A673 (cell line): ENCODE measurements around the gene VWF. TPM values are rescaled to one million over a fixed set of nuclear protein-coding genes. Genes with fewer than 3 reads are reported as not detected.

Experiments used
- BruUV-seq: library from RNA; stranded (reverse); fragments of 400-500 nt; replicated peaks from 2 replicates; lab custom pipeline; 2021; lab: Mats Ljungman, UMichigan
- CTCF ChIA-PET: fragments of 300-600 bp; sonication (Branson Sonifier 250); formaldehyde crosslinking; loops from one replicate; lab custom pipeline; 2022; ENCODE audit warnings: antibody characterized with exemption; lab: Charles Lee
- POLR2A ChIA-PET: fragments of 300-600 bp; sonication (Branson Sonifier 250); formaldehyde crosslinking; loops from one replicate; lab custom pipeline; 2022; ENCODE audit warnings: antibody characterized with exemption; ENCODE audit not compliant: low non-redundant PET; lab: Charles Lee
- DNase-seq: peaks from one replicate; pipeline ENCODE4 v3.0.0-alpha.2; 2015; ENCODE audit warnings: low spot score
- H3K27ac ChIP-seq: fragments of 200-600 bp; sonication (generic); 2 replicates; pipeline ENCODE4 v1.5.1; 2016; ENCODE audit warnings: mixed run types, low read depth, mild to moderate bottlenecking, mixed read lengths, antibody characterized with exemption, low read length; ENCODE audit not compliant: poor library complexity, severe bottlenecking
- H3K27me3 ChIP-seq: fragments of 200-600 bp; sonication (generic); replicated peaks from 2 replicates; pipeline ENCODE4 v1.6.1; 2017; ENCODE audit warnings: mixed run types, low read depth, mild to moderate bottlenecking, mixed read lengths, antibody characterized with exemption, low read length; ENCODE audit not compliant: insufficient read depth, poor library complexity
- H3K36me3 ChIP-seq: fragments of 200-600 bp; sonication (generic); 2 replicates; pipeline ENCODE4 v1.6.1; 2016; ENCODE audit warnings: mixed run types, mild to moderate bottlenecking, mixed read lengths, antibody characterized with exemption, low read length; ENCODE audit not compliant: insufficient read depth, poor library complexity, severe bottlenecking
- H3K4me1 ChIP-seq: fragments of 200-600 bp; sonication (generic); 2 replicates; pipeline ENCODE4 v1.6.1; 2017; ENCODE audit warnings: mixed run types, mild to moderate bottlenecking, mixed read lengths, antibody characterized with exemption, low read length; ENCODE audit not compliant: insufficient read depth, poor library complexity, severe bottlenecking
- H3K4me3 ChIP-seq: fragments of 200-600 bp; sonication (generic); 2 replicates; pipeline ENCODE4 v1.5.1; 2016; ENCODE audit warnings: low read depth, mixed run types, mild to moderate bottlenecking, mixed read lengths, low read length; ENCODE audit not compliant: poor library complexity, severe bottlenecking
- H3K9me3 ChIP-seq: fragments of 200-600 bp; sonication (generic); 2 replicates; pipeline ENCODE4 v1.6.1; 2016; ENCODE audit warnings: mixed run types, low read depth, mild to moderate bottlenecking, mixed read lengths, antibody characterized with exemption, low read length; ENCODE audit not compliant: poor library complexity, severe bottlenecking
- EZH2 ChIP-seq: fragments of 200-600 bp; sonication (generic); IDR thresholded peaks from 2 replicates; pipeline ENCODE4 v1.6.1; 2017; ENCODE audit warnings: borderline replicate concordance, low read depth, mild to moderate bottlenecking, mixed read lengths, antibody characterized with exemption, low read length; ENCODE audit not compliant: poor library complexity, severe bottlenecking
- intact Hi-C: fragments of 100-400 bp; cut with micrococcal nuclease; formaldehyde crosslinking; loops from one replicate; pipeline ENCODE4 v1.10.0; 2022; ENCODE audit not compliant: unreplicated experiment
- total RNA-seq: library from RNA; stranded (reverse); gene quantifications from 2 replicates; pipeline ENCODE4 v1.2.3, GENCODE V29; 2021
- TF ChIP-seq, protein P1 (sequence below): fragments of 300-800, 200-600 bp; sonication (generic); conservative IDR thresholded peaks from 2 replicates; pipeline ENCODE4 v1.5.1; 2017; ENCODE audit warnings: low read depth, mild to moderate bottlenecking, antibody characterized with exemption, low read length, moderate library complexity, mixed read lengths

VWF gene
- total RNA-seq, 1 experiment from 2014 or later: not detected

DNA sequence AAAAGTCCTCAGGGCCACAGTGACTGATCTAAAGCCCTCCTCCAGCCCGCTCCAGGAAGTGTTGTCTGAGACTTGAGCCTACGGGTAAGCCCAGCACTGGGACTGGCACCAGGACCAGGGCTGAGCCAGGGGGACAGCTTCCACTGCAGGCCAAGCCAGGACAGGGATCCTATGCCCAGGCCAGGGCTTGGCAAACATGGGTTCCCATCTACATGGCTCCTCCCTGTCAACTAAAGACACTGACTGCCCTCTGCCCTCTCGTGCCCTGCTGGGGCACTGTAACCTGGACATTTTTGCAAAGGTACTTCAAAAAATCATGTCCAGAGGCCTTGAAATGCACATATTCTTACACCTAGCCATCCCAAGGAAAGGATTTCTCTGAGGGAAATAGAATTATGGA is 88.0 kb downstream of the VWF start:
- DNase-seq: no peak
- intact Hi-C loops: loop anchor here (10.0 kb wide), 1 partner anchor 122 kb away; no protein-coding TSS in a partner anchor
- Histone ChIP-seq H3K4me3 (no peak overlapping the region), H3K9me3 (no peaks in the 10 kb centered on the region), H3K27me3 (no peaks in the 10 kb centered on the region), H3K4me1 (no peaks in the 10 kb centered on the region), H3K36me3 (no peaks in the 10 kb centered on the region), H3K27ac (no peak overlapping the region)
- no TSS peak for BruUV-seq
- CTCF ChIA-PET: interaction anchor here (3.5 kb wide), 1 partner anchor 47 kb away, joined by 34 read pairs; no protein-coding TSS in a partner anchor
- TF ChIP-seq, protein P1, sequence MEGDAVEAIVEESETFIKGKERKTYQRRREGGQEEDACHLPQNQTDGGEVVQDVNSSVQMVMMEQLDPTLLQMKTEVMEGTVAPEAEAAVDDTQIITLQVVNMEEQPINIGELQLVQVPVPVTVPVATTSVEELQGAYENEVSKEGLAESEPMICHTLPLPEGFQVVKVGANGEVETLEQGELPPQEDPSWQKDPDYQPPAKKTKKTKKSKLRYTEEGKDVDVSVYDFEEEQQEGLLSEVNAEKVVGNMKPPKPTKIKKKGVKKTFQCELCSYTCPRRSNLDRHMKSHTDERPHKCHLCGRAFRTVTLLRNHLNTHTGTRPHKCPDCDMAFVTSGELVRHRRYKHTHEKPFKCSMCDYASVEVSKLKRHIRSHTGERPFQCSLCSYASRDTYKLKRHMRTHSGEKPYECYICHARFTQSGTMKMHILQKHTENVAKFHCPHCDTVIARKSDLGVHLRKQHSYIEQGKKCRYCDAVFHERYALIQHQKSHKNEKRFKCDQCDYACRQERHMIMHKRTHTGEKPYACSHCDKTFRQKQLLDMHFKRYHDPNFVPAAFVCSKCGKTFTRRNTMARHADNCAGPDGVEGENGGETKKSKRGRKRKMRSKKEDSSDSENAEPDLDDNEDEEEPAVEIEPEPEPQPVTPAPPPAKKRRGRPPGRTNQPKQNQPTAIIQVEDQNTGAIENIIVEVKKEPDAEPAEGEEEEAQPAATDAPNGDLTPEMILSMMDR: no peak
- TF ChIP-seq EZH2: no peak
- POLR2A ChIA-PET: no interaction called here

DNA sequence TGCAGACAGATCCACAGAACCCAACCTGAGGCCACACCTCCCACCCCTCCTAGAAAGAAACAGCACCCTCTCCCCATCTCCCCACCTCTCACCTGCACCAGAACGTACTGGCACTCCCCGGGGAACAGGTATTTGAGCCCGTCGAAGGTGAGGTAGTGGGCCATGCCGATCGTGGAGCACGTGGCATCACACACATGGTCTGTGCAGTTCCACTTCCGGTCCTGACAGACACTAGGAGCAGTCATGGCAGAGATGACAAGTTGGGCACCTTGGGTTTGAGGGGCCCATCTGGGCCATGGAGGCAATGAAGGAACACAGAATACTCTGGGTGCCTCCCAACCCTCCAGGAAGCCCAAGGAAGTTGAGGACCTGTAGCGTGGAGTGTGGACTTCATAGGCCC is 89.9 kb downstream of the VWF start:
- CTCF ChIA-PET: interaction anchor here (0.6 kb wide), 1 partner anchor 95 kb away, joined by 6 read pairs; no protein-coding TSS in a partner anchor
- H3K36me3 ChIP-seq: no peaks in the 10 kb centered on the region
- H3K27me3 ChIP-seq: no peaks in the 10 kb centered on the region
- H3K4me3 ChIP-seq: no peak overlapping the region
- intact Hi-C loops: loop anchor here (10.0 kb wide), 1 partner anchor 120 kb away; no protein-coding TSS in a partner anchor
- no peak overlapping the region for H3K27ac ChIP-seq
- DNase-seq: no peak
- BruUV-seq: no TSS peak
- H3K9me3 ChIP-seq: no peaks in the 10 kb centered on the region
- no peaks in the 10 kb centered on the region for H3K4me1 ChIP-seq
- POLR2A ChIA-PET: no interaction called here
- TF ChIP-seq, protein P1: no peak
- no peak for TF ChIP-seq EZH2

DNA sequence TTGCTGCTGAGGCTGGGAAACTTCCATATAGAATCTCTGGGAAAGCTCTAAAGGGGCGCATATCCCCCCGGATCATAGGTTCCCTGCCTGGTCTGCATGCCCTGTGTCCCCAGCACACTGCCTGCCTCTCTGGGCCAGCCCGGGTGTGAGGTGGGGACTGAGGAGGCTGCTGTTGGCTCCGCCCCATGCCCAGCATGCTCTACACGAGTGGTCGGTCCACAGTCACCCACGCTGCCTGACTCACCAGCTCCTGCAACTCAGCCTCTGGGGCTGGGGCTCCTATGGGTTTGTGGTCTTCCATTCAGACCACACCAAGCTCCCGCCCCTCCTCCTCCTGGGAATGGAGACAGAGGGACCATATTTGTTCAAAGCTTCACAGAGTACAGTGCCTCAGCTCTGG is 90.9 kb downstream of the VWF start:
- no peaks in the 10 kb centered on the region for H3K36me3 ChIP-seq
- intact Hi-C loops: loop anchor here (10.0 kb wide), 1 partner anchor 119 kb away; no protein-coding TSS in a partner anchor
- CTCF ChIA-PET: no interaction called here
- BruUV-seq: no TSS peak
- H3K27ac ChIP-seq: no peak overlapping the region
- no peaks in the 10 kb centered on the region for H3K9me3 ChIP-seq
- POLR2A ChIA-PET: no interaction called here
- no peaks in the 10 kb centered on the region for H3K4me1 ChIP-seq
- DNase-seq: no peak
- TF ChIP-seq, protein P1: no peak
- TF ChIP-seq EZH2: no peak
- no peaks in the 10 kb centered on the region for H3K27me3 ChIP-seq
- no peak overlapping the region for H3K4me3 ChIP-seq
